C4-2B (cell line): ENCODE measurements around the gene RNU11.
A peak's percentile ranks its signal among the peaks of the same experiment; 100 is the strongest.

Experiments used
- H3K27ac ChIP-seq: fragments of 450-650 bp; 2 replicates; pipeline ENCODE4 v1.5.1; 2017
- ZFX ChIP-seq: fragments of 450-650 bp; IDR thresholded peaks from 2 replicates; pipeline ENCODE4 v1.6.1; 2017
- TF ChIP-seq, protein P1 (sequence below): fragments of 450-650 bp; conservative IDR thresholded peaks from 2 replicates; pipeline ENCODE4 v1.5.1; 2017; ENCODE audit warnings: mild to moderate bottlenecking

The RNU11 gene

DNA sequence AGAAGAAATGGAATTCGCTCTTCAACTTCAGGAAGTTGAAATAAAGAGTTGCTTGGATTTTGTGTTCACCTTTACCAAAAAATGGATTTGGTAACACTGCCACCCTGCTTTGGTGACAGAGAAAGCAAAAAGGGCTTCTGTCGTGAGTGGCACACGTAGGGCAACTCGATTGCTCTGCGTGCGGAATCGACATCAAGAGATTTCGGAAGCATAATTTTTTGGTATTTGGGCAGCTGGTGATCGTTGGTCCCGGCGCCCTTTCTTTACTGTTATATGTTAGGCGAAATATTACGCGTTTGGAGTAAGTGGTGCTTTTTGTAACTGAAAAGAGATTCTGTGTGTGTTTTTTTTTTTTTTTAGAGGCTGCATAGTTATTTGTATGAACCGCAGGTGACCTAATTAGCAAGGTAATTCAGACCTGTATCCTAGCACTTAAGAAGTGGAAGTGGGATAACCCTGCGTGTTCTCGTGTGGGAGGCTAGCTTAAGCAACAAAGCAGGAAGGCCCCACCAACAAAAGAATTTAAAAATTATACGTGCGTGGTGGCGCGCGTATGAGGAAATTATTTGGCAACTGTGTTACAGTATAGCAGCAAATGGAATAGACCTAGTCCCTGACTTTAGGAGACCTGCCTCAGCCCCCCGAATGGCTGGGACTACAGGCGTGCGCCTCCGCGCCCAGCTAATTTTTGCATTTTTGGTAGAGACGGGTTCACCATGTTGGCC lies at the start of gene RNU11:
Gene RNU11, plus strand, starts transcription at position 127 of the 725 bp plus-strand sequence.
- peak within 1 kb of the TSS; percentile 90 for H3K27ac ChIP-seq
- no peak for TF ChIP-seq ZFX
- TF ChIP-seq, protein P1, sequence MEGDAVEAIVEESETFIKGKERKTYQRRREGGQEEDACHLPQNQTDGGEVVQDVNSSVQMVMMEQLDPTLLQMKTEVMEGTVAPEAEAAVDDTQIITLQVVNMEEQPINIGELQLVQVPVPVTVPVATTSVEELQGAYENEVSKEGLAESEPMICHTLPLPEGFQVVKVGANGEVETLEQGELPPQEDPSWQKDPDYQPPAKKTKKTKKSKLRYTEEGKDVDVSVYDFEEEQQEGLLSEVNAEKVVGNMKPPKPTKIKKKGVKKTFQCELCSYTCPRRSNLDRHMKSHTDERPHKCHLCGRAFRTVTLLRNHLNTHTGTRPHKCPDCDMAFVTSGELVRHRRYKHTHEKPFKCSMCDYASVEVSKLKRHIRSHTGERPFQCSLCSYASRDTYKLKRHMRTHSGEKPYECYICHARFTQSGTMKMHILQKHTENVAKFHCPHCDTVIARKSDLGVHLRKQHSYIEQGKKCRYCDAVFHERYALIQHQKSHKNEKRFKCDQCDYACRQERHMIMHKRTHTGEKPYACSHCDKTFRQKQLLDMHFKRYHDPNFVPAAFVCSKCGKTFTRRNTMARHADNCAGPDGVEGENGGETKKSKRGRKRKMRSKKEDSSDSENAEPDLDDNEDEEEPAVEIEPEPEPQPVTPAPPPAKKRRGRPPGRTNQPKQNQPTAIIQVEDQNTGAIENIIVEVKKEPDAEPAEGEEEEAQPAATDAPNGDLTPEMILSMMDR: no peak

DNA sequence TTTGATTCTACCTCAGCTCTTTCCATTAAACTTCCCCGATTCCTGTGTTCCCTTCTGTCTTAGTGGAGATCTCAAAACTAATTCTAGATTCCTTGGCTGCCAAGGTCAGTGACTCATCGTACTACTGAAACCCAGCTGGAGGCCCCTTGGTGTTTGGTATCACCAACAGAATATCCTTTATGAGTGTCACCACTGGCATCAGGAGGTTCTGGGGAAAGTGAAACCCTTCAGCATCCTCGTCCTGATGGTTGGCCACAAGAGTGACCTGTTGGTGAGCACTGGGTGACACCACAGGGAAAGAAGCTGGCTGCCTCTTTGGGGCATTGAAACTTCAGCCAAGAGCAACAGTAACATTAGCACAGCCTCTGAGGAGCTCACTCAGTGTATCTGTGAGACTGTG lies 46.7 kb upstream of the RNU11 start:
- H3K27ac ChIP-seq: no peak overlapping the region
- no peak for TF ChIP-seq ZFX
- TF ChIP-seq, protein P1: no peak

DNA sequence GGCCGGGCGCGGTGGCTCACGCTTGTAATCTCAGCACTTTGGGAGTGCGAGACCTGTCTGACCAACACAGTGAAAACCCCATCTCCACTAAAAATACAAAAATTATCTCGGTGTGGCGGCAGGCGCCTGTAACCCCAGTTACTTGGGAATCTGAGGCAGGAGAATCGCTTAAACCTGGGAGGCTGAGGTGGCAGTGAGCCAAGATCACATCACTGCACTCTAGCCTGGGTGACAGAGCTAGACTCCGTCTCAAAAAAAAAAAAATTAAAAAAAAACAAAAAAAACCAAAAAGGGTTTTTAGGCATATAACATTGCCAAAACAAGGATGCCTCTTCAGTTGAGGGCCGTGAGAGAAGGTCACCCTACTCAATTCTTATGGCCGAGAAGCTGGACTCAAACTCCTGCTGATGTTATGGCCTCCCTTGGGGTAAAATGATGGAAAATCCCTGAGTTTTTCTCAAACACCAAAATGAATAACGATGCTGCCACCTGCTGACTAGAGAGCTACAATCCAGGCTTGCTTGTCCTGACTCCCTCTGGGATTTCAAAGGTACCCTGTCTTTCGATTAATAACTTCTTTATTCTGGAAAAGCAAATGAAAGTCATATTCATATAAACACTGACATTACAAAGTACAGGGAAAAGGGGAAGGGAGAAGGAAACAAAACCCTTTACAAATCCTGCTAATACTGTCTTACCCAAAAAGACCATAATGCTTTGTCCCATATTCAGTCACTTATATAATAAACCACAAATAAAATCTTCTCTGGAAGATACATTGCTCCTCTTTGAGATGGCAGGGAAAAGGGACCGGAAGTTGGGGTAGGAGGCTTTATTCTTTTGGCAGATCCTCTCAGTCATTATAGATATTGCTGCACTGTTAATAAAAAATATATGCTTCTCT lies 45.6 kb upstream of the RNU11 start:
- TF ChIP-seq, protein P1: no peak; the same call in 1 of the 2 replicates
- no peak for TF ChIP-seq ZFX
- H3K27ac ChIP-seq: no peak overlapping the region

DNA sequence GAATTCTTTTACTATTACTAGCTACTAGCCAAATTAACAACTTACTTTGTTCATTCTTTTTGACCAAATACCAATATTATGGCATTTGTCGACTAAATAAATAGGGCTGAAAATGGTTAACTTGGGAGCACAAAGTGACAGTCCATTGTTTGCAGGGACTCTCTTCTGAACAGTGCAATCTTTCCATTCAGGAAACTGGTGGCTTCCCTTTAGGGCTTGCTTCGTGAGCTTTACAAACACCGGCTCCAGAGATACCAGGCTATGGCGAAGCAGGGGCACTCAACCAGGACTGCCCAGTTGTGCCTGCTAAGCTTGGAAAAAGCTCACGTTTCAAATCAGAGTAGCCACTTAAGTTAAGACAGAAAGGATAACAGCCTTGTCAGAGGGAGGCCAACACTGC lies 44.0 kb upstream of the RNU11 start:
- TF ChIP-seq, protein P1: no peak
- TF ChIP-seq ZFX: no peak
- H3K27ac ChIP-seq: no peak overlapping the region

DNA sequence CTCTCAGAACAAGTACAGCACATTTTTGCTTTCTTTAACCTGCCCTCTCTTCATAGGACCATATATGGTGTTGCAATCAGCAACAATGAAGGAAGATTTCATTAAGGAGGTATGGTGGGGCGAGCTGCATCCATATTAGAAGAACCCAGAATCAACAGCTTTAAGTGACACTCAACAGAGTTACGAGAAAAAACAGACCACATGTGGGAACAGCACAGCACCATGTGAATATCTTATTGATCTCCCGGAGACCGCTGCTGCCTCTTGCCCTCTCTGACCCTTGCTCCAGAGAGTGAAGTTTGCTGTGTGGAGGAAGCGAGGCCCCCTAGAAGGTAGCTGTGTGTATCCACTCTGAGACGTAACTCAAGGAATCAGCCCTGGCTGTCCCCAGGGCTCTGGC lies 43.4 kb upstream of the RNU11 start:
- TF ChIP-seq ZFX: no peak
- TF ChIP-seq, protein P1: no peak
- no peak overlapping the region for H3K27ac ChIP-seq

DNA sequence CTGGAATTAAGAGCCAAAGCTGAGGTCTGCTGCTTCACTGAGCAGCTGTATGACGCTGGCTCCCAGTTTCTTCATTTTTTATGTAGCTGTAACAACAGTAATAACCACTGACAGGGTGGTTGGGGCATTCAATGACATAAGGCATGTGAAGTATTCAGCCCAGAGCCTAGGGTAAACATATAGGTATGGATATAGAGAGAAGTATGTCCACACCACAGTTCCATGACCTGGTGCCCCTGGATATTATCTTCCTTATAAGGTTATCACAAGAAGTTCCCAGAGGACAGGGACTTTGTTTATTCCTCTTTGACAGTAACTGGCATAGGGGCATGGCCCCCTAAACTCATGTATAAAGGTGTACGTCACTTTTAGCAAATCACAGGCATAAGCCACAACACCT lies 41.6 kb upstream of the RNU11 start:
- no peak for TF ChIP-seq ZFX
- TF ChIP-seq, protein P1: no peak
- no peak overlapping the region for H3K27ac ChIP-seq

DNA sequence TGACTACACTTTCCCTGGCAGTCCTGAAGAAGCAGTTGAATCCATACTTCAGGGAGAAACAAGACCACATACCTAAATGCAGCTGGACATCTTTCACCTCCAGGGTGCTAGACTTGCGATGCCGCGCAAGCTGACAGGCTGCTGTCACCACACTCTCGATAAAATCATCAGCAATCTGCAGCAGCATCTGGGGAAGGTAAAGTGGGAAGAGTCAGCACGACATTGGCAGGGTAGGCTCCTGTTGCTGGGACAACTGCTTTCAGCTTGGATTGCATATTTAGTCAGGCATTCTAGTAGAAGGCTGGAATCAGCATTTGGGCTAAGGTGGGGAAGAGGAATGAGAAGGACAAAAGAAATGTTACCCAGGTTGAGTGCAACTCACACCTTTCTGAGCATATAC lies 35.2 kb upstream of the RNU11 start:
- H3K27ac ChIP-seq: no peak overlapping the region
- TF ChIP-seq ZFX: no peak
- TF ChIP-seq, protein P1: no peak
